Measurements from ENCODE around the gene DYRK2.
A peak's percentile ranks its signal among the peaks of the same experiment; 100 is the strongest.

DYRK2 gene

DNA sequence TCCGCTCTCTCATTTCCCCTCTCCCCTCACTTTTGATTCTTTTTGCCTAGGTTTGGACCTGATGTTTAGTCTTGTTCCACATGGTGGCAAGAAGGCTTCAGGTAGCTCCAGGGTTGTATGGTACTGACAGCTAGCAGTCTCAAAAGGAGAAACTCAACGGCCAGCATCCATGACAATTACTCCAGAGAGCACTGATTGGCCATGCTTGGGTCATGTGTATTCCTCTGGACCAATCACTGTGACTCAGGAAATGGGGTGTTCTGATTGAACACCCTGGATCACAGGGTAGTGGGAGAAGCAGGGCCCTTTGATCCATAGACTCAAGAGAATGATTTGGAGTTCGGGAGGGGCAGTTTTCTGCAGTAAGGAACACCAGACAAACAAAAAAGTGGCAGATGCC is 45.3 kb downstream of the DYRK2 start:
- no peaks in the 10 kb centered on the region for H3K4me1 ChIP-seq (ENCODE audit: control insufficient read depth in 1 of 2, insufficient read depth in 2 of 2, low read length in 2 of 2)
- H3K27ac ChIP-seq (ENCODE audit: low read length): no peak overlapping the region
- H3K9me3 ChIP-seq (ENCODE audit: control insufficient read depth in 1 of 2, low read length in 2 of 2): no peaks in the 10 kb centered on the region
- H3K27me3 ChIP-seq (ENCODE audit: low read depth, low read length): no peaks in the 10 kb centered on the region
- no peaks in the 10 kb centered on the region for H3K36me3 ChIP-seq (ENCODE audit: control insufficient read depth in 1 of 2, insufficient read depth in 2 of 2, low read length in 2 of 2)
- H3K4me3 ChIP-seq (ENCODE audit: low read depth in 1 of 2, low read length in 2 of 2): no peak overlapping the region

DNA sequence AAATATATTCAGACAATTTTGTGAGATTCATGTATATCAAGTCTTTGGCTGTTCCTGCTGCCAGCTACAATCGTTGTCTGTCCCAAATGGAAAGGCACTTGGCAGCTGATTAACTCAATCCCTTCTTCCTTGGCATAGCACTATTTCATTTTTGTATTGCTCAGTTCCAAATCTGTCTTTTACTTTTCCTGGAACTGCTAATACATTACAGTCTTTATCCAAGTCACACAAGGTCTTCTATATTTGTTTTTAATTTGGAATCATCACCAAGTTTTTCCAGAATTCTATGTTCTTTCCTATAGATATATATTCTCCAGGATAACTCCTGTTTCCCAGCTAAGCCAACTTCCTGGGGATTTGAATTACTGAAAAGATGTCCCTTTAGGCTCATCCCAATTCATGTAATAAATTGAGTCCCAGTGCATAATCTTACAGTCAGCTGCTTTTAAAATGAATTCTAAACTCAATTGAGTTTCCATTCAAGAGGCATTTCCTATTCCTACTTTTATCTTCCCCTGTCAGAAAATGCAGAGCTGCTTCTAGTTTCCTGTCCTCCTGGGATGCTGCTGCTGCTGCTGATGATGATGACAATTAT is 45.9 kb downstream of the DYRK2 start:
- Histone ChIP-seq H3K4me1 (ENCODE audit: control insufficient read depth in 1 of 2, insufficient read depth in 2 of 2, low read length in 2 of 2) (no peaks in the 10 kb centered on the region), H3K27me3 (ENCODE audit: low read depth, low read length) (no peaks in the 10 kb centered on the region), H3K36me3 (ENCODE audit: control insufficient read depth in 1 of 2, insufficient read depth in 2 of 2, low read length in 2 of 2) (no peaks in the 10 kb centered on the region), H3K4me3 (ENCODE audit: low read depth in 1 of 2, low read length in 2 of 2) (no peak overlapping the region), H3K9me3 (ENCODE audit: control insufficient read depth in 1 of 2, low read length in 2 of 2) (no peaks in the 10 kb centered on the region), H3K27ac (ENCODE audit: low read length) (no peak overlapping the region)

DNA sequence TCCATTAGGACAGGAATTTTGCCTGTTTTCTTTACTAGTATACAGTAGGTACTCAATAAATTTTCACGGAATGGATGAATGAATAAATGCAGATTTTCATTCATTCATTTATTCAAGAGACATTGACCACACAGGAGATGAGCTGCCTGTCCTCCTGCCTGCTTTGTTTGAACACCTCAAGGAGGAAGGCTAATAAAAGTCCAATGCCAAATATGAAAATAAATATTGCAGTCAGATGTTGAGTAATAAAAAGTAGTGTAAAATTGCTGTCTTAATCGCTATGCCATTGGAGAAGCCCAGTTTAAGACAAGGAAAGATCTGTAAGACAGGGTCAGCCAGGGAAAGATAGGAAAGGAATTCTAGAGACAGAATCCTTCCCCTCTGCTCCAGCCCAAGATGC is 47.4 kb downstream of the DYRK2 start:
- H3K4me1 ChIP-seq (ENCODE audit: control insufficient read depth in 1 of 2, insufficient read depth in 2 of 2, low read length in 2 of 2): no peaks in the 10 kb centered on the region
- no peak overlapping the region for H3K4me3 ChIP-seq (ENCODE audit: low read depth in 1 of 2, low read length in 2 of 2)
- H3K27ac ChIP-seq (ENCODE audit: low read length): no peak overlapping the region
- no peaks in the 10 kb centered on the region for H3K27me3 ChIP-seq (ENCODE audit: low read depth, low read length)
- H3K9me3 ChIP-seq (ENCODE audit: control insufficient read depth in 1 of 2, low read length in 2 of 2): no peaks in the 10 kb centered on the region
- no peaks in the 10 kb centered on the region for H3K36me3 ChIP-seq (ENCODE audit: control insufficient read depth in 1 of 2, insufficient read depth in 2 of 2, low read length in 2 of 2)

DNA sequence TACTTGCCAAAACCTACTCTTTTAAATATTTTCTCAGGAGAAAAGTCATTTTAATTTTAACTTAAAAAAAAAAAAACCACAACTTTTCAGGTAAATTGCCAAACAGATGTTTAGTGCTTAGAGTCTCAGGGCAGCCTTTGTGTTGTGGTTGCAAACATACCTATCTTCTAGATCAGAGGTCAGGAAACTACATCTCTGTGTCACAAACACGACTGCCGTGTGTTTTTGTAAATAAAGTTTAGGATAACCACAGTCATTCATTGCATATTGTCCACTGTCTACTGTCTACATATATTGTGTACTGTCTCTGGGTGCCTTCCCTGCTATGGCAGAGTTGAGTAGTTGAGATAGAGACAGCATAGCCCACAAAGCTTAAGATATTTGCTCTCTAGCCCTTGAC is 48.9 kb downstream of the DYRK2 start:
- H3K4me3 ChIP-seq (ENCODE audit: low read depth in 1 of 2, low read length in 2 of 2): no peak overlapping the region
- H3K4me1 ChIP-seq (ENCODE audit: control insufficient read depth in 1 of 2, insufficient read depth in 2 of 2, low read length in 2 of 2): no peaks in the 10 kb centered on the region
- no peaks in the 10 kb centered on the region for H3K36me3 ChIP-seq (ENCODE audit: control insufficient read depth in 1 of 2, insufficient read depth in 2 of 2, low read length in 2 of 2)
- H3K27ac ChIP-seq (ENCODE audit: low read length): no peak overlapping the region
- no peaks in the 10 kb centered on the region for H3K27me3 ChIP-seq (ENCODE audit: low read depth, low read length)
- no peaks in the 10 kb centered on the region for H3K9me3 ChIP-seq (ENCODE audit: control insufficient read depth in 1 of 2, low read length in 2 of 2)

DNA sequence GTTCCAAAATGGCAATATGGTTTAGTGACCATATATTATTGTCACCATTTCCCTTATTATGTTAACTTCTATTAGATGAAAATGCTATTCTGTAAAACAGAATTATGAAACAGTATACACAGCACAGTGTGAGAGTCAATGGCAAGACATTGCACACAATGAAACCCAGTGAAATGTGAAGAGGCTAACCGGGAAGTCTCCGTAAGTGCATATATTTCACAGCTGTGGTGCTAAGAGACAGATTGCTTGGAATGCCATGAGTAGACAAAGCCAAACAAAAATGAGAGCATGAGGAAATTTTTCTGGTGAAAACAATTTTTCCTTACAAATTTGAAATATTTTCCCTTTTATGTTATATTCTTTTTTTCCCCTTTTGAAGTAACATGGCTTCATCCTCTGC is 49.4 kb downstream of the DYRK2 start:
- Histone ChIP-seq H3K4me1 (ENCODE audit: control insufficient read depth in 1 of 2, insufficient read depth in 2 of 2, low read length in 2 of 2) (no peaks in the 10 kb centered on the region), H3K4me3 (ENCODE audit: low read depth in 1 of 2, low read length in 2 of 2) (no peak overlapping the region), H3K9me3 (ENCODE audit: control insufficient read depth in 1 of 2, low read length in 2 of 2) (no peaks in the 10 kb centered on the region), H3K27ac (ENCODE audit: low read length) (no peak overlapping the region), H3K36me3 (ENCODE audit: control insufficient read depth in 1 of 2, insufficient read depth in 2 of 2, low read length in 2 of 2) (no peaks in the 10 kb centered on the region), H3K27me3 (ENCODE audit: low read depth, low read length) (no peaks in the 10 kb centered on the region)

DNA sequence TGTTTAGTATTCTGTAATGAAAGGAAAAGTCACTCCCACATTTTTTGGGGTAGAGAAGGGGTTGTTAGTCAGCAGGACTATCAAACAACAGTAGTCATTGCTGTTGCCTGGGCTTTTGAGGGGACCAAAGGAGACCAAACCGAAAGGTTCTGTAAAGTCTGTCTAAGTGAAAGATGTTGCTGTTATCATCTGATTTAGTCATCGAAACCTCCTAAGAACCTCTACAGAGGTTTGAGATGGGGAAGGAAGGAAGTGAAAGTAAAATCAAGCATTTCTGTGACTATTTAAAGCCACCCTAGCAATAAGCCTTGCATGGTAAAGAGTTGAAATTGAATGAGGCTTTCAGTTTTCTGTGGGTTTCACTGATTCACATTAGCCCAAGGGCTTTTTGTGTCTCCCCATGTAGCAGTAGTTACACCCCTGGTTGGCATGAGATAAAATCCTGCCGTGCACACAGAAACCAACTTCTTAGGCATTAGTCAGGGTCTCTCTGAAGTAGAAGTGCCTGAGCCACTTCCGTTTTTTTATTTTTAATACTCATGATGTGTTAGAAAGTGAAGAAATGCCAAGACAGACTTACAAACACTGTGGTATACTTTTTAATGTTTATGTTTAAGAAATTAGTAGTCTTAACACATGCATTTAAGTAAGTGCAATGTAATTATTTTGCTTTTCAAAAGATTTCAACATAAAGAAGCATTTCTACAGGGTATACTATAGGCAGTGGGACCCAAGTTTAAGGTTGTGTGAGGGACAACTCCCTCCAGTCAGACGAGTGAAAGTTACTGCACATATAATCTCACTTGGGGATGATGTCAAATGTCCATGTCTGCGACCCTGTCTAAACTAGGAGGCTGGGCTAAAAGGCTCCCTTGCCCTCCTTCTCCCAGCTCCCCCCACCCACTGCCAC is 50.4 kb downstream of the DYRK2 start:
- no peaks in the 10 kb centered on the region for H3K4me1 ChIP-seq (ENCODE audit: control insufficient read depth in 1 of 2, insufficient read depth in 2 of 2, low read length in 2 of 2)
- H3K27ac ChIP-seq (ENCODE audit: low read length): peak overlapping the region; percentile 7
- H3K27me3 ChIP-seq (ENCODE audit: low read depth, low read length): no peaks in the 10 kb centered on the region
- H3K9me3 ChIP-seq (ENCODE audit: control insufficient read depth in 1 of 2, low read length in 2 of 2): no peaks in the 10 kb centered on the region
- no peaks in the 10 kb centered on the region for H3K36me3 ChIP-seq (ENCODE audit: control insufficient read depth in 1 of 2, insufficient read depth in 2 of 2, low read length in 2 of 2)
- H3K4me3 ChIP-seq (ENCODE audit: low read depth in 1 of 2, low read length in 2 of 2): peak overlapping the region; percentile 34 to 46

DNA sequence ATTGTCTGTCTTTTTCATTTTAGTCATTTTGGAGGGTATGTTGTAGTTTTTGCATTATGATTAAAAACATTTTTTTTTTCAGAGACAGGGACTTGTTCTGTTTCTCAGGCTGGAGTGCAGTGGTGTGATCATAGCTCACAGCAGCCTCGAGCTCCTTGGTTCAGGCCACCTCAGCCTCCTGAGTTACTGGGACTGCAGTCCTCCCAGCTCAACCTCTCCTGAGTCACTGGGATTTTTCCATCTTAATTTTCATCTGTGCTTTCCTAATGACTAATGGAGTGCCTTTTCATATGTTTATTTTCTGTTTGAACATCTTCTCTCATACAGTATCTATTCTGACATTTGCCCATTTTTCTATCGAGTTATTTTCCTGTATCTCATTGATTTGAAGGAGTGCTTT is 52.6 kb downstream of the DYRK2 start:
- Histone ChIP-seq H3K36me3 (ENCODE audit: control insufficient read depth in 1 of 2, insufficient read depth in 2 of 2, low read length in 2 of 2) (no peaks in the 10 kb centered on the region), H3K9me3 (ENCODE audit: control insufficient read depth in 1 of 2, low read length in 2 of 2) (no peaks in the 10 kb centered on the region), H3K27ac (ENCODE audit: low read length) (no peak overlapping the region), H3K4me3 (ENCODE audit: low read depth in 1 of 2, low read length in 2 of 2) (no peak overlapping the region), H3K4me1 (ENCODE audit: control insufficient read depth in 1 of 2, insufficient read depth in 2 of 2, low read length in 2 of 2) (peaks cover 0 to 11% of the 10 kb centered on the region in 2 donors), H3K27me3 (ENCODE audit: low read depth, low read length) (no peaks in the 10 kb centered on the region)

DNA sequence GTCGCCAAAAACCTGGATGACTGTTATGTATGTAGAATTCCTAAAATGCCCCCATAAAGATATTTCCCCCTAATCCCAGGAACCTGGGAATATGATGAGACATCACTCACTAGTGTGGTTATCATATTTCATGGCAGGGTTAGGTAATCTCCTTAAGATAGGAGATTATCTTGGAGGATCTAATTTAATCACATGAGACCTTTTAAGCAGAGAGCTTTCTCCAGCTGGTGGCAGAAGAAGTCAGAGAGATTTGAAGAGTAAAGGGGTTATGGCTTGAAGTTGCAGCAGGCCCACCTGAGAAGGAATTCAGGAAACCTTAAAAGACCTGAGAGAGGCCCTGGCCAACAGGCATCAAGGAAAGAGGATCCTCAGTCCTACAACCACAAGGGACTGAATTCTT is 53.6 kb downstream of the DYRK2 start:
- Histone ChIP-seq H3K9me3 (ENCODE audit: control insufficient read depth in 1 of 2, low read length in 2 of 2) (no peaks in the 10 kb centered on the region), H3K27me3 (ENCODE audit: low read depth, low read length) (no peaks in the 10 kb centered on the region), H3K36me3 (ENCODE audit: control insufficient read depth in 1 of 2, insufficient read depth in 2 of 2, low read length in 2 of 2) (no peaks in the 10 kb centered on the region), H3K4me1 (ENCODE audit: control insufficient read depth in 1 of 2, insufficient read depth in 2 of 2, low read length in 2 of 2) (peaks cover 0 to 14% of the 10 kb centered on the region in 2 donors), H3K27ac (ENCODE audit: low read length) (no peak overlapping the region), H3K4me3 (ENCODE audit: low read depth in 1 of 2, low read length in 2 of 2) (no peak overlapping the region)

DNA sequence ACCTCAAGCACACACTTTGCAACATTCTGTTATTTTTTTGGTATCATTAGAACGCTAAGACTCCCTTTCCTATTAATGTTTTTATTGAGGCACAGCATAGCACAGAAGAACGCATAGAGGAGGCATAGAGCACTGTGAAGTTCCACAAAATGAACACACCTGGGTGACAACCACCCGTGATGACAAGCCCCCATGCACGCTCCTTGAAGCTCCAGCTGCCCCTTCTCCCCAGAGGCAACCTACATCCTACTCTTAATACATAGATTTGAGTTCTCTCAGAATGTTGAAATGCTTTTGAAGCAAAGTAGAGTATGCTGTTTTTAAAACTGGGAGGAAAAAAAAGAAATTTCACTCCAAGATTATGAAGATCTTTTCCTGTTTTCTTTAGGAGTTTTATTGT is 55.5 kb downstream of the DYRK2 start:
- Histone ChIP-seq H3K9me3 (ENCODE audit: control insufficient read depth in 1 of 2, low read length in 2 of 2) (no peaks in the 10 kb centered on the region), H3K27me3 (ENCODE audit: low read depth, low read length) (no peaks in the 10 kb centered on the region), H3K27ac (ENCODE audit: low read length) (no peak overlapping the region), H3K4me1 (ENCODE audit: control insufficient read depth in 1 of 2, insufficient read depth in 2 of 2, low read length in 2 of 2) (peaks cover 0 to 14% of the 10 kb centered on the region in 2 donors), H3K4me3 (ENCODE audit: low read depth in 1 of 2, low read length in 2 of 2) (no peak overlapping the region), H3K36me3 (ENCODE audit: control insufficient read depth in 1 of 2, insufficient read depth in 2 of 2, low read length in 2 of 2) (no peaks in the 10 kb centered on the region)

DNA sequence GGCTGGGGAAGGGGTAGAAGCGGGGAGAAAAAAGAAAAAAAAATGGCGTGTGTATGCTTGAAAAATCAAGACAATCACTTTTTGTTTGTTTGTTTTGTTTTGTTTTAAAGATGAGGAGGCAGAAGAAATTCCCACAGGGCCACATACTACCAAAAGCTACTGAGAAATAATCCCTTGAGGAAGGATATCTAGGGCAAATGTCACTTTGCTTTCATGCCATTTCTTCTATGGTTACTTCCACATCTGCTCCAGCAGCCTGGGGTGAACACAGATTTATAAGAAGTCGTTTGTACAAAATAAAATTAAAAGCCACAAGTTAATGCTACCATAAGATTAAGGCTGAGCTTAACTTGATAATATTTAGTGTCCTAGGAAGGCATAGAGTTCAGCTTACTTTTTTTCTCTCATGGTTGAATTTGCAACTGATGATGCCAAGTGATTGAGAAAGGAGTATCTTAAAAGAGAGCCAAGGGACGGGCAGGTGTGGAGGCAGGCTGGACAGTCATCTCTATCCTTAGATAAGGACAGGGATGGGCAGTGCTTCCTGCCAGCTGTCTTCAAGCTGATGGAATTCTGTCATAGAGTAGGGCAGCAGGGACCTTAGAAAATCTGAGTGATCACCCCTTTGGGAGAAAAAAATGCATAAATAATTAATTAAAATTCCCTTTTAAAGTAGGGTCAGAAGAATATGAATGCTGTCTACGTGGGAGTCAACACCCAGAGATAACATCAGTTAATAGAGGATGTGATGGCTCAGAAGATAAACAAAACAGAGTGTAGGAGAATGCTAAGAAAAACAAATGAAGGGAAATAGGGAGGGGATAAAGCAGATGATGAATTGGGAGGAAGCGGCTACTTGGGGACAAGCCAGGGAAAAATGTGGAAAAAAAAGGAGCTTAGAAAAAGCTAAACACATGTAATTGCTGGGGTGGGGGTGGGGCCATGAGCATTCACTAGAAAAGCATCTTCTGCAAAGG is 57.1 kb downstream of the DYRK2 start:
- Histone ChIP-seq H3K36me3 (ENCODE audit: control insufficient read depth in 1 of 2, insufficient read depth in 2 of 2, low read length in 2 of 2) (no peaks in the 10 kb centered on the region), H3K4me3 (ENCODE audit: low read depth in 1 of 2, low read length in 2 of 2) (no peak overlapping the region), H3K27ac (ENCODE audit: low read length) (no peak overlapping the region), H3K27me3 (ENCODE audit: low read depth, low read length) (no peaks in the 10 kb centered on the region), H3K9me3 (ENCODE audit: control insufficient read depth in 1 of 2, low read length in 2 of 2) (no peaks in the 10 kb centered on the region), H3K4me1 (ENCODE audit: control insufficient read depth in 1 of 2, insufficient read depth in 2 of 2, low read length in 2 of 2) (peaks cover 0 to 14% of the 10 kb centered on the region in 2 donors)

DNA sequence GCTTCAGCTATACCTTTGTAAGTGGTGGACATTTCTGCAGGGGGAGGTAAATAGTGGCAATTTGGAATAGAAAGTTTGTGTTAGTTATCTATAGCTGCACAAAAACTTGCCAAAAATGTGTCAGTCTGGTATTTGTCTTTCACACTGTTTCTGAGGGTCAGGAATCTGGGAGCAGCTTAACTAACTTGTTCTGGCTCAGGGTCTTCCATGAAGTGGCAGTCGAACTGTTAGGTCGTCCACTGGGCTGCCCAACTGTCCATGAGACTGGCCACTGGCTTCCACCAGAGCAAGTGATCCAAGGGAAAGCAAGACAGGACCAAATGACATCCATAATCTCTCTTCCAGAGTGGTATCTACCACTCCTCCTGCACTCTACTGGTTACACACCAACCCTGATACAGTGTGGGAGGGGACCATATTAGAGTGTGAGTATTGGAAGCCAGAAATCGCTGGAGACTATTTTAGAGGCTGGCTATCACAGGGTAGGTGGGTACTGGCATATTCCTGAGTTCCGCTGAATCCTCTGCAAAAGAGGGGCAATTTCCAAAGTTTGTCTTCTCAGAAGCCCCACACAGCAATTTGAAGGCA is 60.9 kb downstream of the DYRK2 start:
- H3K9me3 ChIP-seq (ENCODE audit: control insufficient read depth in 1 of 2, low read length in 2 of 2): no peaks in the 10 kb centered on the region
- no peak overlapping the region for H3K4me3 ChIP-seq (ENCODE audit: low read depth in 1 of 2, low read length in 2 of 2)
- H3K27me3 ChIP-seq (ENCODE audit: low read depth, low read length): no peaks in the 10 kb centered on the region
- peak overlapping the region; percentile 54 for H3K27ac ChIP-seq (ENCODE audit: low read length)
- H3K36me3 ChIP-seq (ENCODE audit: control insufficient read depth in 1 of 2, insufficient read depth in 2 of 2, low read length in 2 of 2): no peaks in the 10 kb centered on the region
- peaks cover 0 to 14% of the 10 kb centered on the region in 2 donors for H3K4me1 ChIP-seq (ENCODE audit: control insufficient read depth in 1 of 2, insufficient read depth in 2 of 2, low read length in 2 of 2)
